ENCODE results near the gene EDC4. TPM values are rescaled to one million over a fixed set of nuclear protein-coding genes. Genes with fewer than 3 reads are reported as not detected.

The EDC4 gene, protein sequence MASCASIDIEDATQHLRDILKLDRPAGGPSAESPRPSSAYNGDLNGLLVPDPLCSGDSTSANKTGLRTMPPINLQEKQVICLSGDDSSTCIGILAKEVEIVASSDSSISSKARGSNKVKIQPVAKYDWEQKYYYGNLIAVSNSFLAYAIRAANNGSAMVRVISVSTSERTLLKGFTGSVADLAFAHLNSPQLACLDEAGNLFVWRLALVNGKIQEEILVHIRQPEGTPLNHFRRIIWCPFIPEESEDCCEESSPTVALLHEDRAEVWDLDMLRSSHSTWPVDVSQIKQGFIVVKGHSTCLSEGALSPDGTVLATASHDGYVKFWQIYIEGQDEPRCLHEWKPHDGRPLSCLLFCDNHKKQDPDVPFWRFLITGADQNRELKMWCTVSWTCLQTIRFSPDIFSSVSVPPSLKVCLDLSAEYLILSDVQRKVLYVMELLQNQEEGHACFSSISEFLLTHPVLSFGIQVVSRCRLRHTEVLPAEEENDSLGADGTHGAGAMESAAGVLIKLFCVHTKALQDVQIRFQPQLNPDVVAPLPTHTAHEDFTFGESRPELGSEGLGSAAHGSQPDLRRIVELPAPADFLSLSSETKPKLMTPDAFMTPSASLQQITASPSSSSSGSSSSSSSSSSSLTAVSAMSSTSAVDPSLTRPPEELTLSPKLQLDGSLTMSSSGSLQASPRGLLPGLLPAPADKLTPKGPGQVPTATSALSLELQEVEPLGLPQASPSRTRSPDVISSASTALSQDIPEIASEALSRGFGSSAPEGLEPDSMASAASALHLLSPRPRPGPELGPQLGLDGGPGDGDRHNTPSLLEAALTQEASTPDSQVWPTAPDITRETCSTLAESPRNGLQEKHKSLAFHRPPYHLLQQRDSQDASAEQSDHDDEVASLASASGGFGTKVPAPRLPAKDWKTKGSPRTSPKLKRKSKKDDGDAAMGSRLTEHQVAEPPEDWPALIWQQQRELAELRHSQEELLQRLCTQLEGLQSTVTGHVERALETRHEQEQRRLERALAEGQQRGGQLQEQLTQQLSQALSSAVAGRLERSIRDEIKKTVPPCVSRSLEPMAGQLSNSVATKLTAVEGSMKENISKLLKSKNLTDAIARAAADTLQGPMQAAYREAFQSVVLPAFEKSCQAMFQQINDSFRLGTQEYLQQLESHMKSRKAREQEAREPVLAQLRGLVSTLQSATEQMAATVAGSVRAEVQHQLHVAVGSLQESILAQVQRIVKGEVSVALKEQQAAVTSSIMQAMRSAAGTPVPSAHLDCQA (N-terminal part only)
- total RNA-seq (2022): 85.8 and 88.1 TPM in 2 replicates
- Bru-seq, nascent RNA: percentile 65 among the genes with signal in this experiment
- percentile 91 among the genes with signal in this experiment for BruChase-seq, experiment 1, labeled RNA remaining after a 6-hour chase
- percentile 86 among the genes with signal in this experiment for BruChase-seq, experiment 2, labeled RNA remaining after a 2-hour chase
- long read RNA-seq, full-length matches to known transcripts: 26 of 63 reads
- long read RNA-seq, partial matches to known transcripts: 21 of 63 reads
- long read RNA-seq, other reads (novel, unspliced or antisense): 16 of 63 reads

DNA sequence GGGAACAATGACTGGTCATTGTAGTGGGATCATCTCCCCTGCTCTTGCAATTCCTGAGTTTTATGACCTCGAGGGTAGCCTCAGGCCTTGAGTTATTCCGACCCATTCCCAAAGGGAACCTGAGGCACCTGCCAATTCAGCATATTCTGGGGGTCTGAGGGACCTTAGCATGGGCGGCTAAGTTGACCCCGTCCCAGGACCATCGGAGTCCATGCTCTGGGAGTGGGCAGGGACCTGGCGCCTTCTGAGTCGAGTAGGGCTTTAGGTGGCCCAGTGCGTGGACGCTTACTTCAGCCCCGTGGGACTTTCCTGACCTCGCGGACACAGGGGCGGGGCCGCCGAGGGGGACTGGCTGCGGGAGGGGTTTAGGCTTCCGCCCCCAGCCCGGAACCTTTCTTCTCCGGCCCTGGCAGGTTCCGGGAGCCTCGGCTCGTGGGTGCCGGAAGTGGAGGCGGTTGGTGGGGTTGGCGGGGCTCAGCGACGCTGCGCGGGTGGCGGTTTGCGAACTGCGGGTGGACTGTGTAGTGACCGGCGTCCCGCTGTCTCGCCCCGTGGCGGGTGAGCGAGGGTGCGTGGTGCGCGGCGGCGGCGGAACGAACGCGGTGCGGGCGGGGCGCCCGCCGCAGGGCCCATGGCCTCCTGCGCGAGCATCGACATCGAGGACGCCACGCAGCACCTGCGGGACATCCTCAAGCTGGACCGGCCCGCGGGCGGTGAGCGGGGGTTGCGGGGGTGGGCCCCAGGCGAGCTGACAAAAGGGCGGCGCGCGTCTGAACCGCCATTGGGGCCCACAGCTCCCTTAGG lies at the start of gene EDC4:
TSS of gene EDC4 (plus strand) at position 422 of the 804 bp plus-strand sequence. CDS start at position 632, 210 bp downstream.
- Mint-ChIP-seq H3K27ac (ENCODE audit: unreplicated experiment) (peak within 1 kb of the TSS; percentile 84), H3K27me3 (ENCODE audit: unreplicated experiment) (no peaks in the 10 kb centered on the region), H3K4me1 (ENCODE audit: low read depth, unreplicated experiment) (peaks cover 31% of the 10 kb centered on the region), H3K4me3 (ENCODE audit: low read depth, unreplicated experiment) (peak within 1 kb of the TSS; percentile 87), H3K9me3 (ENCODE audit: low read depth, unreplicated experiment) (no peaks in the 10 kb centered on the region), H3K36me3 (ENCODE audit: insufficient read depth, unreplicated experiment) (peaks cover 58% of the 10 kb centered on the region)
- BruUV-seq (replicated peaks): no TSS peak
- TF ChIP-seq, protein P1, sequence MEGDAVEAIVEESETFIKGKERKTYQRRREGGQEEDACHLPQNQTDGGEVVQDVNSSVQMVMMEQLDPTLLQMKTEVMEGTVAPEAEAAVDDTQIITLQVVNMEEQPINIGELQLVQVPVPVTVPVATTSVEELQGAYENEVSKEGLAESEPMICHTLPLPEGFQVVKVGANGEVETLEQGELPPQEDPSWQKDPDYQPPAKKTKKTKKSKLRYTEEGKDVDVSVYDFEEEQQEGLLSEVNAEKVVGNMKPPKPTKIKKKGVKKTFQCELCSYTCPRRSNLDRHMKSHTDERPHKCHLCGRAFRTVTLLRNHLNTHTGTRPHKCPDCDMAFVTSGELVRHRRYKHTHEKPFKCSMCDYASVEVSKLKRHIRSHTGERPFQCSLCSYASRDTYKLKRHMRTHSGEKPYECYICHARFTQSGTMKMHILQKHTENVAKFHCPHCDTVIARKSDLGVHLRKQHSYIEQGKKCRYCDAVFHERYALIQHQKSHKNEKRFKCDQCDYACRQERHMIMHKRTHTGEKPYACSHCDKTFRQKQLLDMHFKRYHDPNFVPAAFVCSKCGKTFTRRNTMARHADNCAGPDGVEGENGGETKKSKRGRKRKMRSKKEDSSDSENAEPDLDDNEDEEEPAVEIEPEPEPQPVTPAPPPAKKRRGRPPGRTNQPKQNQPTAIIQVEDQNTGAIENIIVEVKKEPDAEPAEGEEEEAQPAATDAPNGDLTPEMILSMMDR (IDR thresholded peaks at IDR 0.05; ENCODE audit: unreplicated experiment): no peak
- CTCF ChIA-PET: interaction anchor here (1.3 to 2.3 kb wide), 2 partner anchors 11 to 56 kb away, joined by 8 to 10 read pairs; partner anchors contain the start of gene NRN1L
- peak; percentile 94 for DNase-seq
- intact Hi-C loops (cut with micrococcal nuclease; ENCODE audit: unreplicated experiment): no loop called here

DNA sequence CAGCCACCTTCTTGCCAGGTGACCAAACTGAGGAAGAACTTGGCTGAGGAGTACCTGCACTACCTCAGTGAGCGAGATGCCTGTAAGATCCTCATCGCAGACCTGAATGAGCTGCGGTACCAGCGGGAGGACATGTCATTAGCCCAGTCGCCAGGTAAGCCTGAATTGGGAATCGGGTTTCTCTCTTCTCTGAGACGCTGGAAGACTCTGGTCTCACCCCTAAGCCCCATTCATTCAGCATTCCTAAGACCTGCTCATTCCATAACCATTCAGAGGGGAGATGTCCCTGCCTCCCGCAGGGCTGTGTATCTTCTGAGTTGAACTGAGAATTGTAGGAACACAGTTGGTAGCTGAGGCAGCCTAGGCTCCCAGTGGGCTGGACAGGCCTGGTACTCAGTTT lies 47.7 kb upstream of the EDC4 start:
- intact Hi-C loops (cut with micrococcal nuclease; ENCODE audit: unreplicated experiment): no loop called here
- H3K4me3 Mint-ChIP-seq (ENCODE audit: low read depth, unreplicated experiment): no peak overlapping the region
- DNase-seq: no peak
- BruUV-seq (replicated peaks): no TSS peak
- no peaks in the 10 kb centered on the region for H3K9me3 Mint-ChIP-seq (ENCODE audit: low read depth, unreplicated experiment)
- CTCF ChIA-PET: no interaction called here
- TF ChIP-seq, protein P1 (IDR thresholded peaks at IDR 0.05; ENCODE audit: unreplicated experiment): no peak
- no peaks in the 10 kb centered on the region for H3K4me1 Mint-ChIP-seq (ENCODE audit: low read depth, unreplicated experiment)
- no peak overlapping the region for H3K27ac Mint-ChIP-seq (ENCODE audit: unreplicated experiment)
- H3K27me3 Mint-ChIP-seq (ENCODE audit: unreplicated experiment): peaks cover 23% of the 10 kb centered on the region
- H3K36me3 Mint-ChIP-seq (ENCODE audit: insufficient read depth, unreplicated experiment): peaks cover 4% of the 10 kb centered on the region

DNA sequence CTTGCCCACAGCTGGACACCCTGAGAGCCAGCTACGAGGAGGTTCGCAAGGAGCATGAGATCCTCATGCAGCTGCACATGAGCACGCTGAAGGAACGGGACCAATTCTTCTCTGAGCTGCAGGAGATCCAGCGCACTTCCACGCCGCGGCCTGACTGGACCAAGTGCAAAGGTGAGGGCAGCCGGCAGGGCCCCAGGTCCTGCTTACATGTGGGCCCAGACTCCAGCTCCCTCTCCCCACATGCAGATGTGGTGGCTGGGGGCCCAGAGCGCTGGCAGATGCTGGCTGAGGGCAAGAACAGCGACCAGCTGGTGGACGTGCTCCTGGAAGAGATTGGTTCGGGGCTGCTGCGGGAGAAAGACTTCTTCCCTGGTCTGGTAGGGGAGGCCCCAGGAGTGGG lies 46.9 kb upstream of the EDC4 start:
- H3K27me3 Mint-ChIP-seq (ENCODE audit: unreplicated experiment): peaks cover 23% of the 10 kb centered on the region
- H3K27ac Mint-ChIP-seq (ENCODE audit: unreplicated experiment): no peak overlapping the region
- H3K9me3 Mint-ChIP-seq (ENCODE audit: low read depth, unreplicated experiment): no peaks in the 10 kb centered on the region
- TF ChIP-seq, protein P1 (IDR thresholded peaks at IDR 0.05; ENCODE audit: unreplicated experiment): no peak
- no peak for DNase-seq
- intact Hi-C loops (cut with micrococcal nuclease; ENCODE audit: unreplicated experiment): no loop called here
- H3K4me1 Mint-ChIP-seq (ENCODE audit: low read depth, unreplicated experiment): no peaks in the 10 kb centered on the region
- H3K4me3 Mint-ChIP-seq (ENCODE audit: low read depth, unreplicated experiment): no peak overlapping the region
- peaks cover 6% of the 10 kb centered on the region for H3K36me3 Mint-ChIP-seq (ENCODE audit: insufficient read depth, unreplicated experiment)
- no TSS peak for BruUV-seq (replicated peaks)
- CTCF ChIA-PET: interaction anchor here (0.6 kb wide), 1 partner anchor 1047 kb away, joined by 3 read pairs; no protein-coding TSS in a partner anchor

Measured in Calu3 (cell line).